GM08714 (cell line): Measurements from ENCODE around the gene CARS2.
"Not testable (repeated sequence)": the region's sequence is repeated elsewhere in the genome, so short reads cannot be mapped to it uniquely, and the experiment has no call there.

Source experiments
- H3K4me3 ChIP-seq: fragments of 200-500 bp; sonication (Bioruptor generic); 2 replicates; pipeline ENCODE4 v1.5.1; 2014; ENCODE audit warnings: mild to moderate bottlenecking, low read length, inconsistent platforms
- ZNF274 ChIP-seq: IDR thresholded peaks from 2 replicates; pipeline ENCODE4 v1.6.1; 2012; ENCODE audit warnings: mild to moderate bottlenecking, low read depth, low read length

The CARS2 gene

GRCh38 chr13:110661256-110661655 lies 44.7 kb downstream of the CARS2 start:
- H3K4me3 ChIP-seq, result no peak overlapping the region
- no peak for TF ChIP-seq ZNF274

- not testable (repeated sequence) for H3K4me3 ChIP-seq
Observed at GRCh38 chr13:110658218-110658911, 47.6 kb downstream of the CARS2 start.

- no peak overlapping the region for H3K4me3 ChIP-seq
- no peak for TF ChIP-seq ZNF274
Observed at GRCh38 chr13:110657196-110657595, 48.7 kb downstream of the CARS2 start.

DNA sequence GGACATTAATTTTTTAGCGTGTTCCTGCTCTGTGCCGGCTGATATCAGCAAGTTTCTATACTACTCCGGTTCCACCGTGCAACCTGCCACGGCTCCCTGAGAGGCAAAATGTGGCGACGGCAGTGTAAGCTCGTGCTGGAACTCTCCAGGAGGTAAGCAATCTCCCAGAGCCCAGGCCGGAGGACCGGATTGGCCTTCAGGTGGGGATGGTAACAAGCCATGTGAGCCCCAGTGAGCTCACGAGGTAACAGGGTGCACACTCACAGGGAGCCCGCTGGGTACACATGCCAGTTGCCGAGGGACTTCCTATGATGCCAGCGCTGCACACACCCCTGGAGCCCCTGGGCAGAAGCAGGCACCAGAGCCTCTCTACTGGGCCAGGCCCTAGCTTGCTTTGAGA lies 52.1 kb downstream of the CARS2 start:
- TF ChIP-seq ZNF274, result no peak
- H3K4me3 ChIP-seq, result no peak overlapping the region

- no peak for TF ChIP-seq ZNF274
- no peak overlapping the region for H3K4me3 ChIP-seq
Observed at GRCh38 chr13:110653271-110653670, 52.6 kb downstream of the CARS2 start.

- no peak for TF ChIP-seq ZNF274
- no peak overlapping the region for H3K4me3 ChIP-seq
Observed at GRCh38 chr13:110652764-110653163, 53.2 kb downstream of the CARS2 start.

- no peak overlapping the region for H3K4me3 ChIP-seq
- no peak for TF ChIP-seq ZNF274
Observed at GRCh38 chr13:110652231-110652730, 53.6 kb downstream of the CARS2 start.

- no peak for TF ChIP-seq ZNF274
- no peak overlapping the region for H3K4me3 ChIP-seq
Observed at GRCh38 chr13:110651726-110652230, 54.1 kb downstream of the CARS2 start.

DNA sequence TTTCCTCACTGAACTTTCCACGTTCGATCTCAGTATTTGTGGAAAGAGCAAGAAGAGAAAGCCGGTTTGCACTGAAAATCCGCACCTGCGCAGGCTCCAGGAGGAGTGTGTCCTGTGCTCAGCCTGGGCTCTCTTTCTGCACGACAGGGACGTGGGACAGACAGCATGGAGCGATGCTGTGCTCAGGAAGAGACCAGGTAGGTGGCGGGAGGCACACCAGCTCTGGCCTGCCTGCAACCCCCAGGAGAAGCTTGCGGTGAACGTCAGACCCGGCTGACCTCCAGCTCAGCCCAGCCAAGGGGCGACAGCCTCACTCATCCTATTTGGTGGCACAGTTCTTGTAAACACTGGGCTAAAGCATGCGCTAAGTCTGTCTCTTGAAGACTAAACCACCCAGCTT lies 54.6 kb downstream of the CARS2 start:
- no peak overlapping the region for H3K4me3 ChIP-seq
- TF ChIP-seq ZNF274, result no peak

GRCh38 chr13:110650436-110650835 lies 55.5 kb downstream of the CARS2 start:
- H3K4me3 ChIP-seq, result no peak overlapping the region
- no peak for TF ChIP-seq ZNF274

DNA sequence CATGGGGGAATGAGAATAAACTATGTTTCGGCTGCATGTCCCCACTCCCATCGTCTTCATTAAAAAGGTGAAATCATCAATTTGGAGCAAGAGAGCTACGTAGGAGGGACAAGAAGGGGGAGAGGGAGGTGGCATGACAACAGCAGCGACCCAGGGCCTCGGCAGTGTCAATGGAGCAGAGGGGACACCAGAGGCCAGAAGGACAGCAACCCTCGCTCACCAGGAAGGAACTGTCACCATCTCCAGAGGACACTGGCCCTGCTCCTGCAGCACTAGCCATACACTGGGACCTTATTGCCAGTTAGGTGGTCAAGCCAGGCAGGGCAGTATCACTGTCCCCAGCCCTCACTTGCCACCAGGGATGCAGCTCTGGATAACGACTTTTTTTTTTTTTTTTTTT lies 56.4 kb downstream of the CARS2 start:
- no peak for TF ChIP-seq ZNF274
- H3K4me3 ChIP-seq, result no peak overlapping the region

- no peak for TF ChIP-seq ZNF274
Observed at GRCh38 chr13:110648848-110649421, 57.0 kb downstream of the CARS2 start.

DNA sequence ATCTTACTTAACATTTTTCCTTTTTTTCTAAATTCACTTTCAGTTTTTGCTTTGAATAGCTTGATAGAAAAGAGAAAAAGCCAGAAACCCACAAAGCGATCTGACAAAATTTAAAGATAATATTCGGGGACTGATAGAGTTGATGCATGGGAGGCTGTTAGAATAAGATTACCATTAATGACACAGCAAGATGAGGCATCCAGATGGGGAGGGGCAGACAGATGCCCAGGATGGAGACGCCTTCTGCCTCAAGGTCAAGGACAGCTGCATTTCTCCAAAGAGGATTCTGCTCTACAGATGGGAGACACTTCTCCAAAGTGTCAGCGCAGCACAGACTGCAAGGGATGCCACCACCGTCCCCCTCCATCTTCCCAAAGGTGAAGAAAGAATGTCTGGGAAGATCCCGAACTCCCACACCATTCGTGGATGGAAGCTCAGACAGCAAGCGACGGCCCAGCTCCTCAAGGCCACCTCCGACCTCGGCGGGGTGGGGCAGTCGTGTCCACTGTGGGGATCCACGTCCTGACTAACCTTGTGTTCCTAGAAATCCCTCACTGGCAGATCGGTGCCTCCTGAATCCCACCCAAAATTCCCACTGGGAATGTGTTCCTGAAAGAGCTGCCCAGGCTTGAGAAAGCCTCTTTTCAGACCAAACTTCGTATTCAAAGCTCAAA lies 57.6 kb downstream of the CARS2 start:
- no peak overlapping the region for H3K4me3 ChIP-seq
- no peak for TF ChIP-seq ZNF274

More at GRCh38 chr13:110648848-110649421, 57.0 kb downstream of the CARS2 start:
- H3K4me3 ChIP-seq, result no peak overlapping the region

DNA sequence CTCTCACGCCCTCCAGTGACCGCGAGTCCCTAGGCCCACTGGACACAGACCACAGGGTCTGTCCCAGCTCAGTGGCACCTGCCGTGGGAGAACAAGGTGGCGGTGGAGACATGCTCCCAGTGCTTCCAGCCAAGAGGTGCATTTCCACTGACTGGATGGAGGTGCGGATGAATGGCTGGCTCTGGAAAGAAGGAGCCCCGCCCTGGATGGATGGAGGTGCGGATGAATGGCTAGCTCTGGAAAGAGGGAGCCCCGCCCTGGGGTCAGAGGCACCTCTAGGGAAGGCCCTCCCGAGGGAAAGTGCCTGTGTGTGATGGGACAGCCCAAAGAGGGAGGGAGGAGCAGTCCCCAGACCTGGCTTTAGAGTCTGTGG lies 58.6 kb downstream of the CARS2 start:
- H3K4me3 ChIP-seq, result no peak overlapping the region
- TF ChIP-seq ZNF274, result no peak
